T-helper 1 cell treated with Interleukin-12 subunit alpha and Interleukin-12 subunit beta and Interleukin-4 antibody, amounts not matched to agents 30 ng/mL and 1 ng/mL, for 36 hours (primary cell): Measurements from ENCODE around the gene HK3. TPM values are rescaled to one million over a fixed set of nuclear protein-coding genes. Genes with fewer than 3 reads are reported as not detected.

Experiments used
- intact Hi-C: fragments of 100-400 bp; cut with micrococcal nuclease; formaldehyde crosslinking; loops from one replicate; pipeline ENCODE4 v1.15.1; 2024
- total RNA-seq: library from RNA; stranded (reverse); gene quantifications from 2 replicates; pipeline ENCODE4 v1.2.3, GENCODE V29; 2022

HK3 gene, protein sequence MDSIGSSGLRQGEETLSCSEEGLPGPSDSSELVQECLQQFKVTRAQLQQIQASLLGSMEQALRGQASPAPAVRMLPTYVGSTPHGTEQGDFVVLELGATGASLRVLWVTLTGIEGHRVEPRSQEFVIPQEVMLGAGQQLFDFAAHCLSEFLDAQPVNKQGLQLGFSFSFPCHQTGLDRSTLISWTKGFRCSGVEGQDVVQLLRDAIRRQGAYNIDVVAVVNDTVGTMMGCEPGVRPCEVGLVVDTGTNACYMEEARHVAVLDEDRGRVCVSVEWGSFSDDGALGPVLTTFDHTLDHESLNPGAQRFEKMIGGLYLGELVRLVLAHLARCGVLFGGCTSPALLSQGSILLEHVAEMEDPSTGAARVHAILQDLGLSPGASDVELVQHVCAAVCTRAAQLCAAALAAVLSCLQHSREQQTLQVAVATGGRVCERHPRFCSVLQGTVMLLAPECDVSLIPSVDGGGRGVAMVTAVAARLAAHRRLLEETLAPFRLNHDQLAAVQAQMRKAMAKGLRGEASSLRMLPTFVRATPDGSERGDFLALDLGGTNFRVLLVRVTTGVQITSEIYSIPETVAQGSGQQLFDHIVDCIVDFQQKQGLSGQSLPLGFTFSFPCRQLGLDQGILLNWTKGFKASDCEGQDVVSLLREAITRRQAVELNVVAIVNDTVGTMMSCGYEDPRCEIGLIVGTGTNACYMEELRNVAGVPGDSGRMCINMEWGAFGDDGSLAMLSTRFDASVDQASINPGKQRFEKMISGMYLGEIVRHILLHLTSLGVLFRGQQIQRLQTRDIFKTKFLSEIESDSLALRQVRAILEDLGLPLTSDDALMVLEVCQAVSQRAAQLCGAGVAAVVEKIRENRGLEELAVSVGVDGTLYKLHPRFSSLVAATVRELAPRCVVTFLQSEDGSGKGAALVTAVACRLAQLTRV
- total RNA-seq: 0.32 and 1.1 TPM in 2 replicates

- intact Hi-C loops: no loop called here
Measured at GRCh38 chr5:176899296-176899891, at the start of gene HK3. Gene HK3, minus strand, starts transcription at chr5:176899346. Its CDS starts 3,187 bp downstream, at chr5:176896159.

DNA sequence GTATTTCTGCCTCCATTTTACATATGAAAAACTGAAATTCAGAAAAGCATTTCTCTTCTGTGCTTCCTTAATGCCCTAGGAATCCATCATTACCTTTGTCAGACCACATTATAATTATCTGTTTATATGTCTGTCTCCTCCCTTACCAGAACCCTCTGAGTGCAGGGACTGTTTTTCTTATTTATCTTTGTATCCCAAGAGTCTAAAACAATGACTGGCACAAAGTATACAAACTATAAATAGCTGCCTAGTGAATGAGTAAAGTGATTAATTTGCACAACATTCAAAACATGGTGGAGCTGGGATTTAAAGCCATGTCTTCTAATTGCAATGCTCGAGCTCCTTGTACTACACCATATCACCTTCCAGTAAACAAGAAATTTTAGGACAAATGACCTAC, 49.3 kb upstream of the HK3 start:
- intact Hi-C loops: no loop called here

GRCh38 chr5:176947847-176948246, 48.7 kb upstream of the HK3 start:
- intact Hi-C loops: no loop called here

GRCh38 chr5:176944268-176944667, 45.1 kb upstream of the HK3 start:
- intact Hi-C loops: no loop called here

- intact Hi-C loops: no loop called here
Measured at GRCh38 chr5:176943816-176944215, 44.7 kb upstream of the HK3 start.

DNA sequence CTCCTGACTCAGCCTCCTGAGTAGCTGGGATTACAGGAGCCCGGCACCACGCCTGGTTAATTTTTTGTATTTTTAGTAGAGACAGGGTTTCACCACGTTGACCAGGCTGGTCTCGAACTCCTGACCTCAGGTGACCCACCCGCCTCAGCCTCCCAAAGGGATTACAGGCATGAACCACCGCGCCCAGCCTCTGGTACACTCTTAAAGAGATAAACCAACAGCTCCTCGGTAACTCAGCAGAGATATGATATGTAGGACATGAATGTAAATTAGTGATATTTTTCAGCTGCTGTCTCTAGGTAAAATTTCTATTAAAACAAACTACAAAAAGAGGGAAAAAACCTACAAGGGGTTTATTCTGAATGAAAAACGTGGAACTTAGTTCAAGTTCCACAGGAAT, 42.8 kb upstream of the HK3 start:
- intact Hi-C loops: no loop called here

DNA sequence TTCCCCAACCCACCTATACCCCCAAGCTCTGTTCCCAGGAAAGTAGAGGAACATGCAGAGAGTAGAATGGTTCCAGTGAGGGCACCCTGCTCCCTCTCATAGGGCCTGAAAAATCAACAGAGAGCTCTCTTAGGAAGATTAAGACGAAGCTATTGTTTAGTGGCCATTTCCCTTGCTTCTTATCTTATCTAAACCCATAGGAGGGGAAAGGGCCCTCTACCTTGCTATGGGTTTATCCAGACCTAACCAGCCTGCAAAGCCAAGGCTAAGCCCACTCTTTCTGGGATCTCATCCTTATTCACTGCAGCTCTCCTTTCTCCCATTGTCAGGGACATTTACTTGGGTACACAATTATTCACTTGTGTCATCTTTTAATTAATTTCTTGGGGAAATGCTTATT, 39.3 kb upstream of the HK3 start:
- intact Hi-C loops: no loop called here

- intact Hi-C loops: no loop called here
Measured at GRCh38 chr5:176935017-176935416, 35.9 kb upstream of the HK3 start.

GRCh38 chr5:176934309-176934930, 35.3 kb upstream of the HK3 start:
- intact Hi-C loops: no loop called here

GRCh38 chr5:176929654-176930053, 30.5 kb upstream of the HK3 start:
- intact Hi-C loops: no loop called here

DNA sequence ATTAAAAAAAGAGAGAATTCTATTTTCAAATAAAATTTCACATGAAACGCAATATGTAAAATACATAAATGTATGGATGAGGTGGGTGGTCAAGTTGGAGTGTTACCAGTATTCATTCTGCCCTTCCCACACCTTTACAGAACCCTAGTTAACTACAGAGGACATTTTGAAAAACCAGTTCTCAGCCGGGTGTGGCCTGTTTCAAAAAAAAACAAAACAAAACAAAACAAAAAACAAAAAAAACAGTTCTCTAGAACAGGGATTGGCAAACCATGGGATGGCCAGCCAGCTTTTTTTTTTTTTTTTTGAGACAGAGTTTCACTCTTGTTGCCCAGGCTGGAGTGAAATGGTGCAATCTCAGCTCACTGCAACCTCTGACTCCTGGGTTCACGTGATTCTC, 28.4 kb upstream of the HK3 start:
- intact Hi-C loops: no loop called here

DNA sequence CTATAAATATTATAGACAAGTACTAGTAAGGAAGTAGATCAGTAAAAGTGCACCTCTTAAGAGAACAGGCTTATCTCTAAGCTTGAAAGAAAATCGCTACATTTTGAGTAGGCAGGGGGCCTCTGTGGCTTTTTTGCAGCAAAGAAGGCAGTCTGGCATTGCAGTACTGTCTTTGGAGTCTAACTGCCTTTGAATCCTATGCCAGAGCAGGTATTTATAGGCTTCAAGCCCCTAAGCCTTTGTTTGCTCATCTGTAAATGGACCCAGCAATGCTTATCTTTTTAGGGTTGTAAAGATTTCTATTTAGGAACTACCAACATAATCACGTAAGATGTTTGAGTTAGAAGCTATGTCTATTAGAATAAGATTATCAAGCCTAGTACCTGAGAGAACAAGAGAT, 23.7 kb upstream of the HK3 start:
- intact Hi-C loops: no loop called here

GRCh38 chr5:176921714-176922113, 22.6 kb upstream of the HK3 start:
- intact Hi-C loops: no loop called here

DNA sequence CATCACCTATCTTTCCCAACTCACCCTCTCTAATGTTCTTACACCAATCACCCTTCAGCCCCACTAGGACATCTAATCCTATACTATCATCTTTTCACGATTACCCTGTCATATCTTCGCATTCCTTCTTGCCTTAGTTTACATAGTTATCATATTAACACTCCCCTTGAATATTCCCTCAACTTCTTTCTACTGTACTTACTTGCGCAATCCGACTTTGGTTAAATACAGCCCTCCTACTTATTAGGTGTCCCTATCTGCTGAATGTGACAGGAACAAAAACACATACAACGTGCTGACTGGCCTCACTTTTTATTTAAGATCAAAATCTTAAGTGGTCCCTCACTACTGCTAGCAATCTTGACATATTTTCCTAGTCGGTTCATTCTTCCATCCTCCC, 19.5 kb upstream of the HK3 start:
- intact Hi-C loops: no loop called here

- intact Hi-C loops: no loop called here
Measured at GRCh38 chr5:176916337-176916736, 17.2 kb upstream of the HK3 start.

GRCh38 chr5:176915906-176916305, 16.8 kb upstream of the HK3 start:
- intact Hi-C loops: no loop called here

DNA sequence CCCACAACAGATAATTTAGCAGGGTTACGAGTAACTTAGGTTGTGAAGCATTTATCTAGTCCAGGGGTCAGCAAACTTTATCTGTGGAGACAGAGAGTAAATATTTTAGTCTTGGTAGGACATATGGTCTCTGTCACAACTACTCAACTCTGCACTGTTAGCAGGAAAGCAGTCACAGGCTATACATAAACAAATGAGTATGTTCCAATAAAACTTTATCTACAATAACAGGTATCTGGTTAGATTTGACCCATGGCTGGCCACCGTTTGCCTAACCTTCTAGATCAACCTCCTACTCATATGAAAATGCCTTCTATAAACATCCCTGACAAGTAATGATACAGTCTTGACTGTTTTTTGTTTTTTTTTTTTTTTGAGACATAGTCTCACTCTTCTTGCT, 13.0 kb upstream of the HK3 start:
- intact Hi-C loops: no loop called here

GRCh38 chr5:176908675-176909368, 9.7 kb upstream of the HK3 start:
- intact Hi-C loops: no loop called here

GRCh38 chr5:176906796-176907195, 7.7 kb upstream of the HK3 start:
- intact Hi-C loops: no loop called here

DNA sequence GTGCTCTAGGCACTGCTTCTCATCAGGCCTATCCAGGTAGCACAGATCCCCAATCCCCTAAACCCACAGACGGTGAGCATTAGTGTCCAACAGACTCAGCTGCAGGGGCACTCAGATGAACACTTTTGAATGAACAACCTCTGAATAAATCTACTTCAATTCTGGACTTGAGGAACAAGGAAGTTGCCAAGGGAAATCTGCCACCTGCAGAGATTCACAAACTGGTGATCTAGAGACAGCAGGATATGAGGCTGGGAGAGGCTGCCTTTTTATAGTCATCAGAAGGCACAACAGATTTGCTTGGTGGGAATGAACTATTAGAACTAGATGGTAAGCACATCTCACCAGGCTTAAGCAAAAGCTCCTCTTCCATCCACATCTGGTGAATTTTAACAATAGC, 7.0 kb upstream of the HK3 start:
- intact Hi-C loops: no loop called here

DNA sequence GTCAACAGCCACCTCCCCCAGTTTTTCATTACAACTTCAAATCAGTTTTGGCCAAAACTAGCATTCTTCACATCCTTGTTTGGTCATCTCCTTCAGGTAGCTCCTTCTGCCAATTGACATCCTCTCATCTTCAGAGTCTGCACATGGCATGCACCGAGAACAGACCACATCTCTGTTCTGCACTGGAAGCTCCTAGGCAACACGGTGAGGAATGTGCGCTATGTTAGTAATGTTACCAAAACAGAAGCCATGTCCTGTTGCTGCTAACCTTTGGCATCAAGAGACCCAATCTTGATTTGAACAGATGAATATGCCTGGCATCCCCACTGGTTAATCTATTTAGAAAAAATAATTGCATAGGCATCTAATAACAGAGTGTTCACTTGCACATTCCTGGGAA, 5.1 kb upstream of the HK3 start:
- intact Hi-C loops: no loop called here
